Kidney (tissue), 14 donors: ENCODE measurements around the gene ZNF552. TPM values are rescaled to one million over a fixed set of nuclear protein-coding genes. Genes with fewer than 3 reads are reported as not detected.
"Not testable (repeated sequence)": the region's sequence is repeated elsewhere in the genome, so short reads cannot be mapped to it uniquely, and the experiment has no call there.

Experiments used
- DNase-seq, 5 donors: peaks; one replicate each; pipeline ENCODE4 v3.0.0-alpha.2; 2013 to 2020
- FAIRE-seq: peaks from 2 replicates; lab custom pipeline; 2012; peaks lifted over from hg19 to GRCh38; lab: Jason Lieb, UNC
- H3K27ac ChIP-seq, 2 donors: one replicate each; pipeline ENCODE4 v1.7.0; 2013; ENCODE audit warnings: low read depth in 2 of 2, low read length in 2 of 2, inconsistent platforms in 1 of 2
- H3K27me3 ChIP-seq: one replicate; pipeline ENCODE4 v1.7.1; 2013; ENCODE audit warnings: low read length, inconsistent platforms; ENCODE audit not compliant: control insufficient read depth, insufficient read depth
- H3K36me3 ChIP-seq, 3 donors: one replicate each; pipeline versions ENCODE4 v1.7.0 to v1.7.1; 2013; ENCODE audit warnings: low read length in 3 of 3, control low read depth in 1 of 3, inconsistent platforms in 1 of 3; ENCODE audit not compliant: insufficient read depth in 3 of 3, control insufficient read depth in 2 of 3
- H3K4me1 ChIP-seq, 3 donors: one replicate each; pipeline versions ENCODE4 v1.7.0 to v1.7.1; 2013; ENCODE audit warnings: low read length in 3 of 3, inconsistent platforms in 1 of 3, low read depth in 1 of 3; ENCODE audit not compliant: control insufficient read depth in 2 of 3, insufficient read depth in 2 of 3
- H3K4me3 ChIP-seq, 3 donors: one replicate each; pipeline versions ENCODE4 v1.7.0 to v1.8.1; 2013; ENCODE audit warnings: low read length in 3 of 3, control low read depth in 1 of 3, inconsistent platforms in 1 of 3
- H3K9ac ChIP-seq, 3 donors: one replicate each; pipeline versions ENCODE4 v1.7.0 to v1.7.1; 2013; ENCODE audit warnings: low read length in 3 of 3, control low read depth in 1 of 3, inconsistent platforms in 1 of 3
- H3K9me3 ChIP-seq, 3 donors: one replicate each; pipeline versions ENCODE4 v1.7.0 to v1.7.1; 2013; ENCODE audit warnings: low read length in 3 of 3, control low read depth in 1 of 3, inconsistent platforms in 1 of 3; ENCODE audit not compliant: control insufficient read depth in 2 of 3, insufficient read depth in 1 of 3
- intact Hi-C: fragments of 100-400 bp; cut with DNase I; formaldehyde crosslinking; loops from one replicate; pipeline ENCODE4 v1.11.1; 2022
- polyA plus RNA-seq: library from polyadenylated mRNA; stranded (reverse); fragments of 350-450 nt; fragmentation: Illumina TruSeq; extraction: RNeasy Lipid Tissue Mini Kit (QIAGEN cat#74804); gene quantifications from one replicate; pipeline ENCODE4 v1.2.3, GENCODE V29; 2014; ENCODE audit warnings: low read depth, low replicate concordance; ENCODE audit not compliant: insufficient read depth
- total RNA-seq: library from RNA; stranded (reverse); fragmentation: NEBNext Ultra II Directional; extraction: Animal tissue kit (Norgen Biotek cat#: 25700); gene quantifications from one replicate; pipeline ENCODE4 v1.2.1, GENCODE V29; 2021
- TF ChIP-seq, protein P1 (sequence below): IDR thresholded peaks from 3 replicates; pipeline ENCODE4 v1.5.1; 2012; ENCODE audit warnings: mild to moderate bottlenecking, moderate library complexity, borderline replicate concordance; ENCODE audit not compliant: insufficient read depth; ENCODE audit errors: extremely low read depth
- donor health status: control.
- donor health status: control.
- donor health status: control.
- donor health status: control.
- donor health status: control.
- donor health status: DM: yes; HTN: yes; CAD: no.
- donor health status: Normal renal cell carcinoma (clear cell type).

The ZNF552 gene
- total and polyA plus RNA-seq, 2 donors from 2014 or later = 10.7 to 13.8 TPM

GRCh38 chr19:57802269-57802668, 12.4 kb downstream of the ZNF552 start:
- FAIRE-seq (no peak), DNase-seq (no peak)
- H3K4me1 ChIP-seq = peaks cover 0 to 2% (median 0%) of the 10 kb centered on the region in 3 donors
- H3K9ac ChIP-seq = no peak overlapping the region
- no peaks in the 10 kb centered on the region for H3K36me3 ChIP-seq
- no peak overlapping the region for H3K4me3 ChIP-seq
- TF ChIP-seq, protein P1, sequence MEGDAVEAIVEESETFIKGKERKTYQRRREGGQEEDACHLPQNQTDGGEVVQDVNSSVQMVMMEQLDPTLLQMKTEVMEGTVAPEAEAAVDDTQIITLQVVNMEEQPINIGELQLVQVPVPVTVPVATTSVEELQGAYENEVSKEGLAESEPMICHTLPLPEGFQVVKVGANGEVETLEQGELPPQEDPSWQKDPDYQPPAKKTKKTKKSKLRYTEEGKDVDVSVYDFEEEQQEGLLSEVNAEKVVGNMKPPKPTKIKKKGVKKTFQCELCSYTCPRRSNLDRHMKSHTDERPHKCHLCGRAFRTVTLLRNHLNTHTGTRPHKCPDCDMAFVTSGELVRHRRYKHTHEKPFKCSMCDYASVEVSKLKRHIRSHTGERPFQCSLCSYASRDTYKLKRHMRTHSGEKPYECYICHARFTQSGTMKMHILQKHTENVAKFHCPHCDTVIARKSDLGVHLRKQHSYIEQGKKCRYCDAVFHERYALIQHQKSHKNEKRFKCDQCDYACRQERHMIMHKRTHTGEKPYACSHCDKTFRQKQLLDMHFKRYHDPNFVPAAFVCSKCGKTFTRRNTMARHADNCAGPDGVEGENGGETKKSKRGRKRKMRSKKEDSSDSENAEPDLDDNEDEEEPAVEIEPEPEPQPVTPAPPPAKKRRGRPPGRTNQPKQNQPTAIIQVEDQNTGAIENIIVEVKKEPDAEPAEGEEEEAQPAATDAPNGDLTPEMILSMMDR = no peak
- H3K27ac ChIP-seq = no peak overlapping the region
- no peaks in the 10 kb centered on the region for H3K27me3 ChIP-seq
- no peaks in the 10 kb centered on the region for H3K9me3 ChIP-seq
- intact Hi-C loops = no loop called here

- no peaks in the 10 kb centered on the region for H3K9me3 ChIP-seq
- H3K4me3 ChIP-seq = no peak overlapping the region
- FAIRE-seq (no peak), DNase-seq (no peak)
- H3K9ac ChIP-seq = no peak overlapping the region
- peaks cover 0 to 2% (median 0%) of the 10 kb centered on the region in 3 donors for H3K4me1 ChIP-seq
- H3K27ac ChIP-seq = no peak overlapping the region
- TF ChIP-seq, protein P1 = no peak
- H3K27me3 ChIP-seq = no peaks in the 10 kb centered on the region
- intact Hi-C loops = no loop called here
- H3K36me3 ChIP-seq = peaks cover 0 to 3% (median 0%) of the 10 kb centered on the region in 3 donors
Observed at GRCh38 chr19:57800696-57801095, 14.0 kb downstream of the ZNF552 start.

DNA sequence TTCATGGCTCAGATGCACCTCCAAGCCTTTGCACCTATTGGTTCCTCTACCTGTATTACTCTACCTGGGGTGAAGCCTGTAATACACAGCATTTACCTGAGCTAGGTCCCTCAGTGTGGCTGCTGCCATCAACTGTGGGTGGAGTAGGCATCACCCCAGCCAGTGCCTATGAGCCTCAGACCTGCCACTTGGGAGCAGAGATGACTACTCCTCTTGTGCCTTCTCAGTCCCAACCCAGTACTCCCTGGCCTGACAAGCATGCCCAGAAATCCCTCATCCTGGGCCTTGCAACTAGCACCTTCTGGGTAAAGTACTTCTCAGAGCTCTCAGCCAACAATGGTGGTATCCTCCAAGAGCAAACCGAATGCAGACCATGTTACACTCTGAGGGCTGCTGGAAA, 18.1 kb downstream of the ZNF552 start:
- H3K27me3 ChIP-seq, H3K4me3 ChIP-seq, FAIRE-seq, H3K9ac ChIP-seq, H3K9me3 ChIP-seq, H3K36me3 ChIP-seq, intact Hi-C loops, H3K4me1 ChIP-seq, H3K27ac ChIP-seq, DNase-seq: not testable (repeated sequence)

- Histone ChIP-seq H3K27me3 (no peaks in the 10 kb centered on the region), H3K4me1 (no peaks in the 10 kb centered on the region), H3K4me3 (no peak overlapping the region), H3K27ac (no peak overlapping the region), H3K9ac (no peak overlapping the region), H3K9me3 (peaks cover 0 to 2% (median 0%) of the 10 kb centered on the region in 3 donors), H3K36me3 (peaks cover 4 to 12% (median 7%) of the 10 kb centered on the region in 3 donors)
- TF ChIP-seq, protein P1 = no peak
- FAIRE-seq (no peak), DNase-seq (no peak)
- intact Hi-C loops = no loop called here
Observed at GRCh38 chr19:57789288-57789687, 25.4 kb downstream of the ZNF552 start.
